ENCODE results near the gene KRTAP19-4.

Gene KRTAP19-4

GRCh38 chr21:30468900-30469714 is 27.9 kb downstream of the KRTAP19-4 start:
- Mint-ChIP-seq H3K4me3 (no peak overlapping the region), H3K27ac (ENCODE audit: low read depth) (no peak overlapping the region)

GRCh38 chr21:30463713-30464112 is 33.3 kb downstream of the KRTAP19-4 start:
- no peak for ATAC-seq (replicated peaks; ENCODE audit: extremely low read depth, poor library complexity, severe bottlenecking)
- DNase-seq (ENCODE audit: low spot score in 2 of 2): no peak
- Mint-ChIP-seq H3K27ac (ENCODE audit: low read depth) (no peak overlapping the region), H3K27me3 (no peaks in the 10 kb centered on the region), H3K4me1 (no peaks in the 10 kb centered on the region), H3K9me3 (peaks cover 5% of the 10 kb centered on the region), H3K36me3 (ENCODE audit: insufficient read depth) (no peaks in the 10 kb centered on the region), H3K4me3 (no peak overlapping the region)

More at GRCh38 chr21:30468900-30469714, 27.9 kb downstream of the KRTAP19-4 start:
- Mint-ChIP-seq H3K36me3 (ENCODE audit: insufficient read depth) (peaks cover 2% of the 10 kb centered on the region), H3K27me3 (no peaks in the 10 kb centered on the region), H3K4me1 (no peaks in the 10 kb centered on the region), H3K9me3 (peaks cover 4% of the 10 kb centered on the region)
- no peak for ATAC-seq (replicated peaks; ENCODE audit: extremely low read depth, poor library complexity, severe bottlenecking)
- DNase-seq (ENCODE audit: low spot score in 2 of 2): no peak

- Mint-ChIP-seq H3K9me3 (peaks cover 8% of the 10 kb centered on the region), H3K27ac (ENCODE audit: low read depth) (no peak overlapping the region), H3K36me3 (ENCODE audit: insufficient read depth) (no peaks in the 10 kb centered on the region), H3K4me1 (no peaks in the 10 kb centered on the region), H3K4me3 (no peak overlapping the region), H3K27me3 (no peaks in the 10 kb centered on the region)
- no peak for DNase-seq (ENCODE audit: low spot score in 2 of 2)
- ATAC-seq (replicated peaks; ENCODE audit: extremely low read depth, poor library complexity, severe bottlenecking): no peak
Observed at GRCh38 chr21:30448514-30448913, 48.5 kb downstream of the KRTAP19-4 start.

- Mint-ChIP-seq H3K9me3 (peaks cover 8% of the 10 kb centered on the region), H3K4me1 (no peaks in the 10 kb centered on the region), H3K36me3 (ENCODE audit: insufficient read depth) (no peaks in the 10 kb centered on the region), H3K27me3 (no peaks in the 10 kb centered on the region), H3K27ac (ENCODE audit: low read depth) (no peak overlapping the region), H3K4me3 (no peak overlapping the region)
- no peak for DNase-seq (ENCODE audit: low spot score in 2 of 2)
- ATAC-seq (replicated peaks; ENCODE audit: extremely low read depth, poor library complexity, severe bottlenecking): no peak
Observed at GRCh38 chr21:30447056-30447455, 49.9 kb downstream of the KRTAP19-4 start.

Measured in central memory CD8-positive, alpha-beta T cell (primary cell).